GM18858 (cell line): Measurements from ENCODE around the gene GMCL1.
"Not testable (repeated sequence)": the region's sequence is repeated elsewhere in the genome, so short reads cannot be mapped to it uniquely, and the experiment has no call there.

ENCODE experiments used
- ATAC-seq: cut with Tn5 transposase; IDR thresholded peaks from one replicate; pipeline ENCODE4 v1.9.1; 2021; ENCODE audit not compliant: unreplicated experiment

GMCL1 gene

GRCh38 chr2:69807821-69808540 lies 21.5 kb upstream of the GMCL1 start:
- no peak for ATAC-seq

DNA sequence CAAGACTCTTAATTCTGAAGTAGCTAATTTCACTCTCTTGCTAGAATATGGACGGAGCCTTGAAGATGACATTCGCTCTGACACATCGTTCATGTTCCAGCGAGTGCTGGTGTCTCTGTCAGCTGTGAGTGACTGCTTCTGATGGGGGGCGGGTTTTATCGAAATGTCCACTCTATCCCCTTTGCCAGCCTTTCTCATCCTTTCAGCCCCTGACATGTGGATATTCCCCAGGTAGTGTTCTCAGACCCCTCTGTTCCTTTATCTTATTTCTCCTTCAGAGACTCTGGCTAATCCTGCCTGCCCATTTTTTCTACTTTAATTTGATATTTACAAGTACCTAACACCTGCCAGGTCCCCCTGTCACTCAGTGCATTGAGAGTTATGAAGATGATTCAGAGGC lies 18.9 kb upstream of the GMCL1 start:
- no peak for ATAC-seq

DNA sequence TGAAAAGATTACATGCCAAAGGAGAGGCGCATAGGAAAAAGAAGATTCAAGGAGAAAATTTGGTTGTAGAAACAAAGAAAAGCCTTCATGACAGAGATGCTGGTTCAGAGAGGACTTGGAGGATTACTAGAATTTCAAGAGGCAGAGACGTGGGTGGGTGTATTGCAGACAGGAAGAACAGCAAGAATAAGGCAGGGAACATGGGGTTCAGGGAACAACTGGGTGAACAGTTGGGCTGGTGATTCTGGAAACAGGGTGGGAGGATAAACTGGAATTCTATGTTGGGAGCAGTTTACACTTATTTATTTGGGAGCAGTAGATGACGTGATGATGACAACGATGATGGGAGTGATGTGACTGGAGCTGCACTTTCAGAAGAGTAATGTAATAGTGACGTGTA lies 18.4 kb upstream of the GMCL1 start:
- ATAC-seq = no peak

- no peak for ATAC-seq
Observed at GRCh38 chr2:69811591-69811990, 17.9 kb upstream of the GMCL1 start.

- ATAC-seq = no peak
Observed at GRCh38 chr2:69815717-69816116, 13.7 kb upstream of the GMCL1 start.

- no peak for ATAC-seq
Observed at GRCh38 chr2:69816923-69817542, 12.4 kb upstream of the GMCL1 start.

DNA sequence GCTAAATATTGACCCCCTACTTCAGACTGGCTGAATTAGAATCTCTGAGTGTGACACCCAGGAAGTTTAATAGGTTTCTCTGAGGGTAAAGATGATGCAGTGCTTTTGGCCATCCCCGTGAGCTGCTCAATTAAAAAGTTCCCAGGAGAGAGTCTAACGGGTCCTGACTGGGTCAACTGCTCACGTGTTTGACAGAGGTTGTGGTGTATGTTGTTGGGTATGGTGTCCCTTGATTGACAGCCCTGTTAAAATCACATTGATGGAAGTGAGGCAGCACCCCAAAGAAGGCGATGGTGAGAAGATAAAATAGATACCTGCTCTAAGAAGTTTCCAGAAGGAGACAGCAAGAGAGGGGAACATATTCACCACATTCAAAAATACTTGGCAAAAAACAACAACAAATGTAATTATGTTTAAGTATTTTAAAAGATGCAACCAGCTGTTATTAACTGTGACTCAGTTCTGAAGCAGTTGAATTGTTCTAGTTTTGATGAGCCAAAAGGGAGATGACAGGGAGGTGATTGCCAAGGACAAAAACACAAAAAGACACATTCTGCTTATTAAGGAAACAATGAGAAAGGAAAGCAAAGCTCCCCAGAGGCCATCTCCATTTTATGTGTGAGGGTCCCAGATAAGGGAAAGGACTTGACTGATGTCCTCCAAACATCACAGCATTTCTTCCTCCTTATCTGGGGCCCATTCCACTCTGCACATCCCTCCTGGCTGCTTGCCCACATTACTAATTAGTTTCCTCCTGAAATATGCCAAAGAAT lies 11.5 kb upstream of the GMCL1 start:
- no peak for ATAC-seq

DNA sequence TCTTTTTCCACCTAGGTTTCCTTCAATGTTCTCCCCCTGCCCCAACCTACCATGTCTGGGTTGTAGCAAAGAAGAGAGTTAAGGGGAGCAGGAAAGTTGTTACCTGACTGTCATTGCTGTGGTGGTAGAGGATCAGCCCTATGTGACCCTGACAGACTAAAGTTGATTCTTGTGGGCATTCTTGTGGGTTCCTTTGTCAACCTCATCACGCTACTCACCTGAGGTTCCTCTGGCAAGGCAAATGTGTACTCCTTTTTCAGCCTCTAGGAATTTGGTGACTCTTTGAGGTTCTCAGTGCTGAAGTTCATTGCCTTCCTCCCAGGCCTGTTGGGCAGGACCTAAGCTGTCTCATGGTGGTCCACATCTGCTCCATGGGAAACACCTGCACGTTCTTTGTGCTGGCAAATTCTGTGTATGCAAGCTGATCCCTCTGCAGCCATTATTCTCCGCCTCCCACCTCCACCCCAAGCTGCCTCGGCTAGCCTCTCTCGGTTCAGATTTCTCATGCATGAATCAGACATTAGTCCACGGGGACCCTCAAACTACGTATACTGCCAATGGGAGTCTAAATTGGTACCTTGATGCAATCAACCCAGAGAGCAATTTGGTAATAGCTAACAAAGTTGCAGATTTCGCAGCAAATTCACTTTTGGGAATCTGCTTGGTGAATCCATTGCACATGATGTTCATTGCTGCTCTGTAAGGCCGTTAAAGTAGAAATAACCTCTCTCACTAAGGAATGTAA lies 1.5 kb upstream of the GMCL1 start:
- no peak for ATAC-seq

GRCh38 chr2:69828938-69829255 lies 563 bp upstream of the GMCL1 start:
- ATAC-seq = no peak

GRCh38 chr2:69830045-69830905 lies 815 bp downstream of the GMCL1 start:
- peak; percentile 8 for ATAC-seq

GRCh38 chr2:69830906-69831241 lies 1.4 kb downstream of the GMCL1 start:
- ATAC-seq = not testable (repeated sequence)

GRCh38 chr2:69831354-69831905 lies 2.0 kb downstream of the GMCL1 start:
- ATAC-seq = no peak

GRCh38 chr2:69833752-69834151 lies 4.3 kb downstream of the GMCL1 start:
- ATAC-seq = no peak

- no peak for ATAC-seq
Observed at GRCh38 chr2:69835666-69836065, 6.2 kb downstream of the GMCL1 start.

- no peak for ATAC-seq
Observed at GRCh38 chr2:69836316-69836715, 6.9 kb downstream of the GMCL1 start.

GRCh38 chr2:69837533-69837932 lies 8.1 kb downstream of the GMCL1 start:
- ATAC-seq = no peak

DNA sequence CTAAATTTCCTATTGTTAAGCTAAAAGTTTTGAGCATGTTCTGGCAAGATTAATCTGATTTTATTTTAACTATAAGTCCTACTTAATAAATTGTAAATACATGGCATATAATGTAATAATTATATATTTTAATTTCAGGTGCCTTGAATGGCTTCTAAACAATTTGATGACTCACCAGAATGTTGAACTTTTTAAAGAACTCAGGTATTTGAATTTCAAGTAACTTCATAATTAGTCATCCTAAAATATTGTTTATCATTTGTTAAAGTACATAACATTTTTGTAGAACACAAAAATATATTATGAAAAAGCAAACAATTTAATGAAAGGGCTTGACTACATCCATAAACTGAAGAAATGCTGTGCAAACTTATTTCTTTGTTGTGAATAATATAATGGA lies 14.5 kb downstream of the GMCL1 start:
- no peak for ATAC-seq

DNA sequence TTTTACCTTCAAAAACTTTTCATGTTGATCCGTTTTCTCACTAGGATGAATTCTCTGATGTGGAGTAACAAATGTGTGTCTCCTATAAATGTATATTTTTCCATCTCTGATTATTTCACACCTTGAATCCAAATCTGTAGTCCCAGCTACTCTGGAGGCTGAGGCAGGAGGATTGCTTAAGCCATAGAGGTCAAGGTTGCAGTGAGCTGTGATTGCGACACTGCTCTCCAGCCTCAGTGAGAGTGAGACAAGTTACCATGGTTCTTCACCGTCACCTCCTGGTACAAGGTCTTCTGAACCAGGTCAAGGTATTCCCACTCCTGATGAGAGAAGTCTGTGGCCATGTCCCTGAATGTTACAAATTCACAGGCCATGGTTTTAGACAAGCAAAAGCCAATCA lies 15.1 kb downstream of the GMCL1 start:
- ATAC-seq = no peak

- no peak for ATAC-seq
Observed at GRCh38 chr2:69846182-69847067, 17.0 kb downstream of the GMCL1 start.
